ENCODE results near the gene CAPN11. TPM values are rescaled to one million over a fixed set of nuclear protein-coding genes. Genes with fewer than 3 reads are reported as not detected.

Gene CAPN11
- total RNA-seq, 1 experiment from 2014 or later: not detected

DNA sequence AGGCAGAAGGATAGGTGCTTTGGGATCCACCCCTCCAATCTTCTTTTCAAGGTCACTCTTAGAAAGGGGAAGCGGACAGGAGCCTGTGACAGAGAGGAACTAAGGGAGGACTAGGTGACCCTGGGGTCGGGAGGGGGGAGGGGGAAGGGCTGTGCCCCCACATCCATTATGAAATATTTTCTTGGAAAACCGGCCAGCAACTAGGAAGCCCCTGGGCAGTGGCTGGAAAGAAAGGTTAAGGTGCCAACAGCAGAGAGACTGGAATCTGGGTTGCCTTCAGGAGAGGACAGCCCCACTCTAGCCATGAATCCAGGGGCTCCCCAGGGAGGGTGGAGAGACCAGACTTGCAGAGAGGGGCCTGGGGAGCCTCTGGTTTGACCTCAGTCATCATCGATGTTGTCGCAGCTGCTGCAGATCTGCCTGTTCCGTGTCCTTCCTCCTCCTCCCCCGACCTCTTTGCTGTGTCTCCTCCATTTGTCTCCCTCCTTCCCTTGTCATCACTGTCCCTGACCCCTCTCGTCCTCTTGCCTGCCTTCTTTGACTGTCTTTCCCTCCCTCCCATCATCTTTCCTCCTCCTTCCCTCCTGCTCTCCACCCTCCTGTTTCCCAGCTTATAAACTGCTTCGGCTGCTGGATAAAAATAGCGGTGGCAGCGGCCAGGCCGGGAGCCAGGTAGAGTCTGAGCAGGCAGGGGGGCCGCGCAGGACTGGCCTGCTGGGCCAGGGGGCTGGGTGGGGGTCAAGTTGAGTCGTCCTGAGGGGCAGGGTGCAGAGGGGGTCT is 67.9 kb downstream of the CAPN11 start:
- no peaks in the 10 kb centered on the region for H3K9me3 ChIP-seq (ENCODE audit: control insufficient read depth in 1 of 2, insufficient read depth in 1 of 2, low read depth in 1 of 2, low read length in 2 of 2)
- no peaks in the 10 kb centered on the region for H3K9me2 ChIP-seq (ENCODE audit: insufficient read depth)
- DNase-seq (ENCODE audit: low read depth, low spot score): no peak
- H3K4me2 ChIP-seq (ENCODE audit: low read length): no peak overlapping the region
- peaks cover 55% of the 10 kb centered on the region for H3K79me2 ChIP-seq (ENCODE audit: insufficient read depth, low read length)
- no TSS peak for BruUV-seq (replicated peaks)
- ATAC-seq: no peak
- no peaks in the 10 kb centered on the region for H3K27me3 ChIP-seq (ENCODE audit: insufficient read depth, low read length)
- peaks cover 22 to 42% of the 10 kb centered on the region in 2 experiments for H3K4me1 ChIP-seq (ENCODE audit: control insufficient read depth in 1 of 2, insufficient read depth in 2 of 2, low read length in 2 of 2)
- RAD21 ChIA-PET (ENCODE audit: low non-redundant PET in 1 of 2, low total read pairs in 2 of 2, uncharacterized antibody in 2 of 2, unreplicated experiment in 2 of 2): no interaction called here
- POLR2A ChIA-PET: no interaction called here
- H3K36me3 ChIP-seq (ENCODE audit: control insufficient read depth in 1 of 2, insufficient read depth in 2 of 2, low read length in 2 of 2): peaks cover 10 to 31% of the 10 kb centered on the region in 2 experiments; a peak in 3 of 4 replicates
- H3K9ac ChIP-seq (ENCODE audit: low read length): no peak overlapping the region
- TF ChIP-seq TCF7L2 (IDR thresholded peaks at IDR 0.05; ENCODE audit: borderline replicate concordance, extremely low read depth, insufficient read depth, insufficient read length): no peak
- no peak for TF ChIP-seq RAD21 (IDR thresholded peaks at IDR 0.05; ENCODE audit: low read depth)
- TF ChIP-seq SIN3A (IDR thresholded peaks at IDR 0.05; ENCODE audit: low read depth): no peak
- TF ChIP-seq ZNF274 (IDR thresholded peaks at IDR 0.05; ENCODE audit: low read depth, low read length): no peak
- no peak for TF ChIP-seq YY1 (IDR thresholded peaks at IDR 0.05; ENCODE audit: extremely low read depth, insufficient replicate concordance, low read depth, low read length)
- TF ChIP-seq CBX3 (IDR thresholded peaks at IDR 0.05; ENCODE audit: low read depth): no peak
- TF ChIP-seq POLR2AphosphoS5 (IDR thresholded peaks at IDR 0.05; ENCODE audit: low read depth, low read length): no peak
- TF ChIP-seq CEBPB (IDR thresholded peaks at IDR 0.05; ENCODE audit: low read depth): no peak
- CTCF ChIA-PET: no interaction called here
- H4K20me1 ChIP-seq (ENCODE audit: insufficient read depth): peaks cover 4% of the 10 kb centered on the region; the same call in 1 of the 2 replicates
- H3K27ac ChIP-seq (ENCODE audit: low read depth, low read length): no peak overlapping the region
- intact Hi-C loops (cut with micrococcal nuclease): no loop called here
- no peak overlapping the region for H3K4me3 ChIP-seq (replicated peaks in 1 of 2; ENCODE audit: low read depth in 1 of 2, low read length in 2 of 2)
- H2AFZ ChIP-seq (ENCODE audit: low read depth, low read length, poor library complexity, severe bottlenecking): no peak overlapping the region

All from HCT116 (cell line).